Umbilical cord (tissue), 2 donors: ENCODE results near the gene PROS1. TPM values are rescaled to one million over a fixed set of nuclear protein-coding genes. Genes with fewer than 3 reads are reported as not detected.
"Not testable (repeated sequence)": the region's sequence is repeated elsewhere in the genome, so short reads cannot be mapped to it uniquely, and the experiment has no call there.

Experiments
- DNase-seq: peaks from one replicate; pipeline ENCODE4 v3.0.0-alpha.2; 2015; ENCODE audit warnings: low spot score
- total RNA-seq: library from RNA; depleted of rRNA; stranded (reverse); fragments of >200 nt; gene quantifications from one replicate; pipeline ENCODE4 v1.2.3, GENCODE V29; 2014; ENCODE audit warnings: low replicate concordance; ENCODE audit not compliant: insufficient read depth

Gene PROS1
- total RNA-seq, 1 donor from 2014 or later, result 32.5 TPM

DNA sequence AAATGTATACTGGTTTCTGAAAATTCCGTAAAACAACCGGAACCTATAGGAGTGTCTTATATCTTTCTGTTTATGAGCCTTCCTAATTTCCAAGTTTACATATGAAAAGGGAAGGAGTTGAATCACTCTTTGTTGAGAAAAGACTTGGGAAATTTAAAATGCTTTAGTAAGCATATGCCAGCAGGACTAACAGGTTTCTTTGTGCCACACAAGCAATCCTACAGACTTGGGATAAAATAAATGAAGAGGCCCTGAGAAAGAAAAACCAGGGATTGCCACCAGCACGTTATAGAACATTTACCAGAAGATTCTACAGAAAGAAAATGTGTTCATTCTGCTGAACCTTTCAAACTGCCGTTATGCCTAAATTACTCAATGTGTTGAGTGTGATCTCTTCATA, 96.3 kb downstream of the PROS1 start:
- not testable (repeated sequence) for DNase-seq

DNA sequence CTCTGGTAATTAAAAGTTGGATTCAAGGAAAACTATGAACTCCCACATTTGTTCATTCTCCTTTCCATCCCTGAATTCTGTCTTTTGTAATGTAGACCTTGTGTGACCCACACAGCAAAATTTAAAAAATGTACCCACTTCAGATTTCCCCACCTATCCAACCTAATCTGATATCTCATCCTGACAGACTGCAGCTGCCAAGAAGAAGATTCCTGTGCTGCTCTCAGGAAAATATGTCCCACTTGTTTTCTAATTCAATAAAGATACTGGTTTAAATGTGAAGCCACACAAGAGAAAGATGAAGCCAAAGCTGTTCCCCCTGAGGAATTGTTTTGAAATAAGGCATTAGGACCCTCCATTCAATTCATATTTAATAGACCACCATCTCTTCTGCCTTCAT, 100.3 kb downstream of the PROS1 start:
- DNase-seq, result not testable (repeated sequence)

DNA sequence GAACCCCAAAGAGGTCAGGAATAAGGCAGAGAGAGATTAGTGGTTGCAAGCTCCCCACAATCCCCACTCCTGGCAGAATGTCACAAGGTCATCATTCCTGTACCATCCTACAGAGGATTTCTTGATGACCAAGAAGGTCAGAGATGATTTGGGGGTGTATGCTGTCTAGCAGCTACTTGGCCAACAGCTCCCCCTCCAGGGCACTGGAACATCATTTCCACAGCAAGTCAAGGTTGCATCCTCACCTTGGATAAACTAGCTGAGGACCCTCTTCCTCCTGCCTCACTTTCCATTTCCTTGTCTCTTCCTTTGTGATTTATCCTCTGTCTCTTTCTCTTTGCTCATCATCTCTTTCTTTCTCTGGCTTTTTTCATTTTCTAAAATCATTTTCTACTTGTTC, 106.3 kb downstream of the PROS1 start:
- no peak for DNase-seq

DNA sequence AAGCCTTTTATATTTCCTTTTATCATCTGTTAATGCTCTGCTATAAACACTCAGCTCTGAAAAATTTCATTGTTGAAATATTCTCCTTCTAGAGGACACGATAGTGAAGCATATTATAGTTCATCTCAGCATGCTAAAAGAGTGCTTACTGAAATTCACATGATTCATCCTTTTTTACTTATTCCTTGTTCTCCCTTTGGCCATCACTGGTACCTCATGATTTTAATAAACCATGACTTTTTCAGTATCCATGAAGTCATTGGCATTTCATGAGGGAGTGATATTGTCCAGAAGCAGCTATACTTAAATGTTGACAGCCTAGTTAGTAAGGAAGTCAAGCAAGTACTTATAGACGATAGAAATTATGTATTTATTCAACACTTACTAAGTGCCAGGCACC, 112.7 kb downstream of the PROS1 start:
- no peak for DNase-seq

DNA sequence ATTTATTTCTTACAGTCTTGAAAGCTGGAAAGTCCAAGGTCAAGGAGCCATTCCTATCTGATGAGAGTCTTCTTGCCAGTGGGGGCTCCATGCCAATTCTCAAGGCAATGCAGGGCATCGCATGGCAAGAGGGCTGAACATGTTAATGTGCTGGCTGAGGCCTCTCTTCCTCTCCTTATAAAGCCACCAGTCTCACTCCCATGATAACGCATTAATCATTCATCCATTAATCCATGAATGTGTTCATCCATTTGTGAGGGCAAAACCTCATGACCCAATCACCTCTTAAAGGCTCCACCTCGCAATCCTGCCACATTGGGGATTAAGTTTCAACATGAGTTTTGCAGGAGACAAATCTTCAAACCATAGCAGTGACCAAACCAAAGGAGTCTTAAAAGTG, 118.3 kb downstream of the PROS1 start:
- no peak for DNase-seq

DNA sequence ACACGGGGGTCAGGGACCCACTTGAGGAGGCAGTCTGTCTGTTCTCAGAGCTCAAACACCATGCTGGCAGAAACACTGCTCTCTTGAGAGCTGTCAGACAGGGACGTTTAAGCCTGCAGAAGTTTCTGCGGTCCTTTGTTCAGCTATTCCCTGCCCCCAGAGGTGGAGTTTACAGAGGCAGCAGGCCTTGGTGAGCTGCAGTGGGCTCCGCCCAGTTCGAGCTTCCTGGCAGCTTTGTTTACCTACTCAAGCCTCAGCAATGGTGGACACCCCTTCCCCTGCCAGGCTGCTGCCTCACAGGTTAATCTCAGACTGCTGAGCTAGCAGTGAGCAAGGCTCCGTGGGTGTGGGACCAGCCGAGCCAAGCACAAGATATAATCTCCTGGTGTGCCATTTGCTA, 121.5 kb downstream of the PROS1 start:
- not testable (repeated sequence) for DNase-seq

DNA sequence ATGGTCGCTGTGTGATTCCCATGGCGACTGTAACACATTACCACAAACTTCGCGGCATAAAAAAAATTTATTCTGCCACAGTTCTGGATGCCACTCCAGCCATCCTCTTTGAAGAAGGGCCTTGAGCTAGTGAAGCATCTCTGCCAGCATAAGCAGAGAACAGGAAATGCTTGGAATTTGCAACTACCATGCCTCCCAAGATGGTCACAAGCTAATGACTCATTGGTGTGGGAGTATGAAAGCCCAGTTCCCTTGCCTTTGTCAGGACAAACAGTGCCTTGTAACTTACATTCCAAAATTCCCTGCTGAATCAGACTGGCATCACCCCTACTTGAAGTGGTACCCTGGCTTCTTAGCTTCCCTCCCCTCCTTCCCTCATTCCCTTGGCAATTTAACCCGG, 129.7 kb downstream of the PROS1 start:
- no peak for DNase-seq

DNA sequence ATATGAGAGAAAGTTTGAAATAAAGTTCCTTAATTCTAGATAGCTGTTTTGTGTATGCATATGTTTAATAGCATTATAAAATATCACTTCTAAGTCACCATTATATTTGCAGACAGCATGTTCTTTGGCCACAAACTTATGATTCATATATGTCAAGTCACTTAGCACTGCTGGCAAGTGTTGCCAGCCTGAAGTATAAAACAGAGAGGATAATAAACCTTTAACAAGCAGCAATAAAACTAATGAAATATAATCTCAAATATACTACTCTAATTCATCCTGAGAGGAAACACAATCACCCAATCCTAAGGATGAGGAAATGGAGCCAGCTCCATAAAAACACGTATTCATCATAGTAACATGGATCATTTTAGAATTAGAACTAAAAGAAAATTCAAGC, 134.5 kb downstream of the PROS1 start:
- not testable (repeated sequence) for DNase-seq

Other genes starting within 250 kb of the PROS1 start
- 12.3 TPM for gene ARL13B, start 6.3 kb upstream of the PROS1 start, total RNA-seq
- gene STX19, start 54.7 kb upstream of the PROS1 start, total RNA-seq, result 9.4 TPM
- 17.3 TPM for gene DHFR2, start 89.0 kb upstream of the PROS1 start, total RNA-seq
- 19.3 TPM for gene NSUN3, start 89.2 kb upstream of the PROS1 start, total RNA-seq